ENCODE data around the gene TMEM232. TPM values are rescaled to one million over a fixed set of nuclear protein-coding genes. Genes with fewer than 3 reads are reported as not detected.
"Not testable (repeated sequence)": the region's sequence is repeated elsewhere in the genome, so short reads cannot be mapped to it uniquely, and the experiment has no call there.

TMEM232 gene
- total RNA-seq, 2 donors from 2014 or later = 3.1 to 3.7 TPM

- intact Hi-C loops (cut with DNase I, micrococcal nuclease) = no loop called here
- DNase-seq (no peak), ATAC-seq (no peak)
Measured at GRCh38 chr5:110716247-110717245, 9.9 kb downstream of the TMEM232 start.

DNA sequence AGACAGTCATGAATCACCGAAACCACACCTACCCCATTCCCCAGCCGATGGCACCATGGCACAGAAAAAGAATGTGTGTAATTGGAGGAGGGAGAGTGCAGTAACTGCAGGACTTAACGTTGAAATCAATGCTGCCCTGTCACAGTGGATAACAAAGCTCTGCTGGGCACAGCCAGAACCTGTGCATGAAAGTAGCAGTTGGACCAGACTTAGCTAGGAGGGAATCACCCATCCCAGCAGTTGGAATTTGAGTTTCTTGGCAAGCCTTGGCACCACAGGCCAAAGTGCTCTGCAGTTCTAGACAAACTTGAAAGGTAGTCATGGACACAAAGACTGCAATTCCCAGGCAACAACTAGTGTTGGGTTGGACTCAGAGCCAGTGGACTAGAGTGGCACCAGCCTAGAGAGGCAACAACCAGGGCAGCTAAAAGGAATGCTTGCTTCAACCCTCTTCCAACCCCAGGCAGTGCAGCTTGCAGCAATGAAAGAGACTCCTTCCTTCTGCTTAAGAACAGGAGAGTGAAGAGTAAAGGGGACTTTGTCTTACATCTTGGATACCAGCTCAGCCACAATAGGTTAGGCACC, 19.1 kb downstream of the TMEM232 start:
- intact Hi-C loops (cut with DNase I, micrococcal nuclease) = no loop called here
- DNase-seq (no peak), ATAC-seq (no peak)

- no peak for DNase-seq
- intact Hi-C loops (cut with DNase I, micrococcal nuclease) = no loop called here
- no peak for ATAC-seq
Measured at GRCh38 chr5:110705349-110705748, 21.1 kb downstream of the TMEM232 start.

DNA sequence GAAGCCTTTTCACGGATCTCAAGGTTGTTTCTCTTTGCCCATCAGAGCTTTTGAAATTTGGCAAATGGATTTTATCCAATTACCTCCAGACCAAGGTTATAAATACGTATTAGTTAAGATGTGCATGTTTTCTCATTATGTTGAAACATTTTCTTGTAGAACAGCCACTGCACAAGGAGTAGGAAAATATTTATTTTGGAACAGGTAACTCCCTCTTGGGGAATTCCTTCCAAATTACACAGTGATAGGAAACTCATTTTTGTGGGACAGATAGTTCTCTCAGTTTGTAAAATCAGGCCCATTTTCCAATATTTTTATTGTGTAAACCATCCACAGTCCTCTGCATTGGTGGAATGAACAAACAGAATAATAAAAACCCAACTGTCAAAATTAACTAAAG, 23.0 kb downstream of the TMEM232 start:
- no peak for ATAC-seq
- intact Hi-C loops (cut with DNase I, micrococcal nuclease) = no loop called here
- DNase-seq = no peak

DNA sequence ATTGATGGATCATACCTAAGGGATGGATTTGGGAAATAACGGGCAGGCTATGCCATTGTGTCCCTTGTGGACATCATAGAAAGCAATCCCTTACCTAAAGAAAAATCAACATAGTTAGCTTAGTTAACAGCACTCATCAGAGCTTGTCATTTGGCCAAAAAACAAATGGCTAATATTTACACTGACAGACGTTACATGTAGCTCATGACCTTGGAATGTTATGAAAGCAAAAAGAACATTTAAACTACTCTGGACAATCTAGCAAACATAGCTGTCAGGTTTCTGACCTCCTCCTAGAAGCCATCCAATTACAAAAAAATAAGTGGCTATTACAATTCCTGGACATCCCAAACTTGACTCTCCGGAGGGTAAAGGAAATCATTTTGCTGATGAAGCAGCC, 23.8 kb downstream of the TMEM232 start:
- intact Hi-C loops (cut with DNase I, micrococcal nuclease) = no loop called here
- no peak for DNase-seq
- ATAC-seq = no peak

GRCh38 chr5:110702300-110702699, 24.2 kb downstream of the TMEM232 start:
- DNase-seq (no peak), ATAC-seq (no peak)
- intact Hi-C loops (cut with DNase I, micrococcal nuclease) = no loop called here

GRCh38 chr5:110692669-110693068, 33.8 kb downstream of the TMEM232 start:
- intact Hi-C loops (cut with DNase I, micrococcal nuclease); DNase-seq; ATAC-seq: not testable (repeated sequence)

- DNase-seq; intact Hi-C loops (cut with DNase I, micrococcal nuclease); ATAC-seq: not testable (repeated sequence)
Measured at GRCh38 chr5:110690587-110690986, 35.9 kb downstream of the TMEM232 start.

DNA sequence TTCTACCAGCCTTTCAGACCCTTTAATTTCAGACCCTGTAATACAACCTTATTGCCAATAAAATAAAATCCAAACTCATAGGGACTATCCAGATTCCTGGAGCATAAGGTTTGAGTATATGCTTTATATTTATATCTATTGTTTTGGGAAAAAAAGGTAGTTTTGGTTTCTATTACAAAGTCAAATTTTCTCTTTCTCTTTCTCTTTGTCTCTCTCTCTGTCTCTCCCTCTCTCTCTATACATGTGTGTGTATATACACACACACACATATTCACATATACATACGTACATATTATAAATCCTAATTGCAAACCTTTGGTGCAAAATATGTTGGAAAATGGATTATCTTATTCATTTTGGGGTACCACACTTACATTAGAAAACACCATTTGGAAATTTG, 39.0 kb downstream of the TMEM232 start:
- DNase-seq (no peak), ATAC-seq (no peak)
- intact Hi-C loops (cut with DNase I, micrococcal nuclease) = no loop called here

- DNase-seq = no peak
- ATAC-seq = no peak
- intact Hi-C loops (cut with DNase I, micrococcal nuclease) = no loop called here
Measured at GRCh38 chr5:110686270-110686669, 40.2 kb downstream of the TMEM232 start.

GRCh38 chr5:110681953-110682352, 44.5 kb downstream of the TMEM232 start:
- intact Hi-C loops (cut with DNase I, micrococcal nuclease) = no loop called here
- ATAC-seq = no peak
- DNase-seq = no peak

DNA sequence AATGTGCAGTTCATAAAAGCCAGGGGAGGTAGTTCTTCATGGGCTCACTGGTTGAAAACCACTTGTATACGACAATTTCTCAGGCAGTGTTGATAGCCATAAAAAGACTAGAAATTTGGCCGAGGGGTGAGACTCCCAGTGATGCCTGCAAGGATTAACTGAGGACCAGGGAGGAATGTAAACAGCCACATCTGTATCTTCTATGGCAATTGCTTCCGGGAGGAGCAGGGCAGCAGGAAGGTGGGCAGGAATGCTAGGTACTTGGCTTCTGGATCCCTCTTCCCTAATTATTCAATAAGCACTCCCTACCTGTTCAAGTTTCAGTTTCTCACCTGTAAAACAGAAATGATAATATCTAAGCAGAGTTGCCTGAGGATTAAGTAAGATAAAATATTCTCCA, 45.4 kb downstream of the TMEM232 start:
- intact Hi-C loops (cut with DNase I, micrococcal nuclease) = no loop called here
- ATAC-seq = no peak
- no peak for DNase-seq

DNA sequence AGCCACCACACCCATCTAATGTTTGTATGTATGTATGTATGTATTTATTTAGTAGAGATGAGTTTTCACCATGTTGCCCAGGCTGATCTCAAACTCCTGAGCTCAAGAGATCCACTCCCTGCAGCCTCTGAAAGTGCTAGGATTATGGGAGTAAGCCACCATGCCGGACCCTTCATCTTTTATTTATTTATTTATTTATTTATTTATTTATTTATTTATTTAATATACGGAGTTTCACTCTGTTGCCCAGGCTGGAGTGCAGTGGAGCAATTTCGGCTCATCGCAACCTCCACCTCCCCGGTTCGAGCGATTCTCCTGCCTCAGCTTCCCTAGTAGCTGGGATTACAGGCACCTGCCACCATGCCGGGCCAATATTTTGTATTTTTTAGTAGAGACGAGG, 49.9 kb downstream of the TMEM232 start:
- intact Hi-C loops (cut with DNase I, micrococcal nuclease); DNase-seq; ATAC-seq: not testable (repeated sequence)

DNA sequence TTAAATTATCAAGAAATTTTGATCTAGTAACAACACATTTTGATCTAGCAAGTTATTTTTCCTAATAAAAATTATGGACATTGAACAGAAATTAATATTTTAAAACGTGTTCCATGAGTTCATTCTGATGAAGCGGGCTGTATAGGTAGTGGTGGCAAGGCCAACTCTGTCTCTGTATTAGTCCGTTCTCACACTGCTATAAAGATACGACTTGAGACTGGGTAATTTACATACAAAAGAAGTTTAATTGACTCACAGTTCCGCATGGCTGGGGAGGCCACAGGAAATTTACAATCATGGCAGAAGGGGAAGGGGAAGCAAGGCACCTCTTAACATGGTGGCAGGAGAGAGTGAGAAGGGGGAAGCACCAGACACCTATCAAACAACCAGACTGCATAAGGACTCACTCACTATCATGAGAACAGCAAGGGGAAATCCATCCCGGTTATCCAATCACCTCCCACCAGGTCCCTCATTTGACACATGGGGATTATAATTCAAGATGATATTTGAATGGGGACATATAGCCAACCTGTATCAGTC, 61.2 kb downstream of the TMEM232 start:
- no peak for ATAC-seq
- no peak for DNase-seq
- intact Hi-C loops (cut with DNase I, micrococcal nuclease) = no loop called here

DNA sequence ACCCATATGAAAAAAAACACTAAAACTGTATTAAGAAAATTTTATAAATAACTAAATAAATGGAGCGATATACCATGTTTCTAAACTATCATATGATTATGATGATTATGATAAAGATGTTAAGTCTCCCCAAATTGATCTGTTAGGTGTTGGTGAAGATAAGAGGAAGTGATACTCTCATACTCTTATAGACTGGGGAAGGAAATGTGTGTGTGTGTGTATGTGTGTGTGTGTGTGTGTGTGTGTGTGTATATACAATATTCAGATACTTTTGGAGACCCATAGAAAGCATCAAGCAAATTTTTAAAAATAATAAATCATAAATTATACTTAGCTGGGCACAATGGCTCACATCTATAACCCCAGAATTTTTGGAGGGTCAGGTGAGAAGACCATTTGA, 62.9 kb downstream of the TMEM232 start:
- DNase-seq (no peak), ATAC-seq (no peak)
- intact Hi-C loops (cut with DNase I, micrococcal nuclease) = no loop called here

DNA sequence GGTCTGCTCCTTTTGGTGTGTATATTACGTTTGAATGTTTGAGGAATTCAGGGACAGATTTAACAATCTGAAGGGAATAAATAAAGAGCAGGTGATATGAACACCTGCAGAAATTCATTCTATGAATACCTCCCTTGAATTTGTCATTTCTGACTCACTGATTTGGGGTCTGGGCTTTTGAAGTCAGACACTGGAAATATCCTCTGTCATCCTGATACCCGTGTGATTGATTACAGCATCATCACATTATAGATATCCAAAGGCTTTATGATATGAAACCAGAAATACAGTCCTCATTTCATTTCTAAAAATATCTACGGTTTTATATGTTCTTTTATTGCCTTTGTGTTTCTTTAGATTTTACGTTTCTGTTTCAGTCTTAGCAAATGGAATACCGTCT, 68.5 kb downstream of the TMEM232 start:
- intact Hi-C loops (cut with DNase I, micrococcal nuclease) = no loop called here

GRCh38 chr5:110653231-110653970, 73.1 kb downstream of the TMEM232 start:
- ATAC-seq = no peak
- DNase-seq = no peak
- intact Hi-C loops (cut with DNase I, micrococcal nuclease) = no loop called here

More for the DNA sequence above, 68.5 kb downstream of the TMEM232 start:
- ATAC-seq (no peak), DNase-seq (no peak)

DNA sequence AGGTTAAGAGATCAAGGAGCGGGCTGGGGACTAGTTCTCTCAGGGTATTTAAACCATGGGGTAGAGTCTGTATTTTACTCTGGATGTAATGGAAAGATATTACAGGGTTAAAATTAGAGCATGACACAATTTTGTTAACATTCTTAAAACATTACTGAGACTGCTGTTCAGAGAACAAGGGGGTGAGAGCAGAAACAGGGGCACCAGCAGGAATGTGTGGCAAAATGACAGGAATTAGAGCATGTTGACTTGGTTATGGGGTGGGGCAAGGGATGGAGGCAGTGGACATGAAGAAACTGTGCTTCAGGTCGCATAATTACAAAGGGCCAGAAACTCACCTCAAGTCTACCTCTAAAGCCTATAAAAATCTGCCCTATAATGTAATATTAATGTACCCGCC, 75.0 kb downstream of the TMEM232 start:
- intact Hi-C loops (cut with DNase I, micrococcal nuclease) = no loop called here
- DNase-seq = no peak
- no peak for ATAC-seq

DNA sequence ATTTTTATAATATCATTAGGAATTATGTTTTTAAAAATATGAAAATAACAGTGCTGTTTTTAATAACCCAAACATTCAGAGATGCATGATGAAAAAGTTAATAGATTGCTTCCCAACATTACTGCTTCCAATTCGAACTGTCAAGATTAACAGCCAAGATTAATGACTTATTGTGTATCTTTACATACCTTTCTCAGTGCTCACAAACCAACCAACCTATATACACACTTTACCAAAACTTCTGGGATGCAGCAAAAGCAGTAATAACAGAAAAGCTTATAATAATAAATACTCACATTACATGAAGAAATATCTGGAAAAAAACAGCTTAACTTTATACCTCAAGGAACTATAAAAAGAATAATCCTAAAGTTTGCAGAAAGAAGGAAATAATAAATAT, 82.1 kb downstream of the TMEM232 start:
- no peak for ATAC-seq
- intact Hi-C loops (cut with DNase I, micrococcal nuclease) = no loop called here
- DNase-seq = no peak
